CD4-positive, alpha-beta T cell treated with Interleukin-6 at 100 ng/mL for 8 hours (primary cell): ENCODE data around the gene HTRA3.

Experiments used
- DNase-seq: peaks from one replicate; pipeline ENCODE4 v3.0.0-alpha.2; 2020; ENCODE audit warnings: mixed read lengths, low spot score

HTRA3 gene

DNA sequence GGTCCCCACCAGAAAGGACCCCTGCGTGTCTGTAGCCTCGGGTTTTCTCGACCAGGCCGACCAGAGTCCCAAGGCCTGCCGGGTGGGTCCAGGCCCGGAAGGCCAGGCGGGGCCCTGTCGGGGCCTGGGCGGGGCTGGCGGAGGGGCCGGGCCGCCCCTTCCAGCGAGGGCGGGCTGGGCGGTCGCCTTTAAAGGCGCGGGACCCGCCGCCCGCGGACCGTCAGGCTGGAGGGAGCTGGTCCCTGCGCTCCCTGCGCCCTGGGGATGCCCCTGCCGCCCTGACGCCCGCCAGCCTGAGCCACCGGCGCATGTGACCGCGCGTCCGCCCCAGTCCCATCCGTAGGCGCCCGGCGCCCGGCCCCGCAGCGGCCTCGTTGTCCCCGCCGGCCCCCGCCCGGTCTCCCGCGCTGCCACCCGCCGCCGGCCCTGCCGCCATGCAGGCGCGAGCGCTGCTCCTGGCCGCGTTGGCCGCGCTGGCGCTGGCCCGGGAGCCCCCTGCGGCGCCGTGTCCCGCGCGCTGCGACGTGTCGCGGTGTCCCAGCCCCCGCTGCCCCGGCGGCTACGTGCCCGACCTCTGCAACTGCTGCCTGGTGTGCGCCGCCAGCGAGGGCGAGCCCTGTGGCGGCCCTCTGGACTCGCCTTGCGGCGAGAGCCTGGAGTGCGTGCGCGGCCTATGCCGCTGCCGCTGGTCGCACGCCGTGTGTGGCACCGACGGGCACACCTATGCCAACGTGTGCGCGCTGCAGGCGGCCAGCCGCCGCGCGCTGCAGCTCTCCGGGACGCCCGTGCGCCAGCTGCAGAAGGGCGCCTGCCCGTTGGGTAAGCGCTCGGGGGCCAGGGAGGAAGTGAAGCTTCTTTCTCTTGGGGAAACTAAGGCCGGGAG is at the start of gene HTRA3:
Gene HTRA3 (plus strand): TSS at position 220 of the 883 bp plus-strand sequence. CDS start 215 bp downstream, at position 435.
- DNase-seq = no peak

DNA sequence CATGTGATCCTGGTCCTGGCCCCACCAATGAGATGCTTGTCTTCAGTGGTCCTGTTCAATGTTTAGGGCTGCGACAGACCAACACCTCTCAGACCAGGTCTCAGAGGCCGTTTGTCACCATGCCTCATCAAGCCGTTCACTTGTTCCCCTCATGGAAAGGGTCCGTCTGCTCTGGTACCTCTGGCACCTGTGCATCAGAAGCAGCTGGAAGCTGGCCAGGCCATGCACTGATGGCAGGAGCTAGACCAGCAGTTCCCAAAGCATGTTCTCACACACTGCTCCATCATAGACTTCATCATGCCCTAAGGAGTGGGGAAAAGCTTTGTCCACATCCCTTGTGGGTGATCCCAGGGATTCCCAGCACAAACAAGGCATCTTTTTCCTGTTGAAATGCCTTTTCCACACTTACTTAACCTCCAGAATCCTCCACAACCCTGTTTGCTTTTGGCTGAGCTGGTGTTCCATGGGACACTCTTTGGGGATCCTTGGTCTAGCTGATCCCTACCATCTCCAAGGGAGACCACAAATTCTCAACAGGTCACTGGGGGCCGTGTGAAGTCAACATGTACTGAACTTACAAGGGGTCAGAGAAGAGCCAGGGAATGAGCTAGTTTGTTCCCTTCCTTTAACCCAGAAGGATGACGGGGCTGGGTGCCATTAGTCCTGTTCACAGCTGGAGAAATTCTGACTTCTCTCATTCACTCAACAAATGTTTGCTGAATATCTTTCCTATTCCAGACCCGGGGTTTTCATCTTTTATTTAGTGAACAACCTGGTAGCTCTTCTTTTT is 48.7 kb upstream of the HTRA3 start:
- no peak for DNase-seq

DNA sequence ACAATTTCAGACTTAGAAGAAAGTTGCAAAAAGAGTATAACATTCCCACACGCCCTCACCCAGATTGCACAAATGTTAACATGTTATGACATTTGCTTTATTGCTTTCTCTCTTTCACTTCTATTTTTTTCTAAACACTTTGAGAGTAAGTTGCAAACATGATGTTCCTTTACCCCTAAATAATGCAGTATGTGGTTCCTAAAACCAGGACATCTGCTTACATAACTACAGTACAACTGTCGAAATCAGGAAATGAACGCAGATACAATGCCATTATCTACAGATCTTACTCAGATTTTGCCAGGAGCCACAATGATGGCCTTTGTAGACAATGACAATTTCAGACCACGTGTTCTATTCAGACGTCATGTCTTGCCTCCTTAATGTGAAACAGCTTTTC is 48.1 kb upstream of the HTRA3 start:
- DNase-seq = peak; percentile 29

DNA sequence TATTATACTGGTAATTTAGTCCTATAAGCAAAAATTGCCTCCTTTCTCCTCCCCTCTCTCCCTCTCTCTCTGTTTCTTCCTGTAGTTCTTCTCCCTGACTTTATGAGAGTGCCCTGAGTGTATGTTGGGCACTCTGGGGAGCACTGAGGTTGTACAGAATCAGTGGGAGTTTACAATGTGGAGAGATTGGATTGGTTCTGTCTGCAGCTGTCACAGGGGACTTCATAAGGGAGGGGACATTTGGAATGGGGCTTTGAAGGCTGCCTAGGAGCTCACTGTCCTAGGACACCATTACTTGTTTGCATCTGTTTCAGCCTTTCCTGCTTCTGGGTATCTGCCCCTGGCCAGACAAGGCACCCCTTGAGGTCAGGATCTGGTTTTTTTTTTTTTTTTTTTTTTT is 47.6 kb upstream of the HTRA3 start:
- DNase-seq = no peak

DNA sequence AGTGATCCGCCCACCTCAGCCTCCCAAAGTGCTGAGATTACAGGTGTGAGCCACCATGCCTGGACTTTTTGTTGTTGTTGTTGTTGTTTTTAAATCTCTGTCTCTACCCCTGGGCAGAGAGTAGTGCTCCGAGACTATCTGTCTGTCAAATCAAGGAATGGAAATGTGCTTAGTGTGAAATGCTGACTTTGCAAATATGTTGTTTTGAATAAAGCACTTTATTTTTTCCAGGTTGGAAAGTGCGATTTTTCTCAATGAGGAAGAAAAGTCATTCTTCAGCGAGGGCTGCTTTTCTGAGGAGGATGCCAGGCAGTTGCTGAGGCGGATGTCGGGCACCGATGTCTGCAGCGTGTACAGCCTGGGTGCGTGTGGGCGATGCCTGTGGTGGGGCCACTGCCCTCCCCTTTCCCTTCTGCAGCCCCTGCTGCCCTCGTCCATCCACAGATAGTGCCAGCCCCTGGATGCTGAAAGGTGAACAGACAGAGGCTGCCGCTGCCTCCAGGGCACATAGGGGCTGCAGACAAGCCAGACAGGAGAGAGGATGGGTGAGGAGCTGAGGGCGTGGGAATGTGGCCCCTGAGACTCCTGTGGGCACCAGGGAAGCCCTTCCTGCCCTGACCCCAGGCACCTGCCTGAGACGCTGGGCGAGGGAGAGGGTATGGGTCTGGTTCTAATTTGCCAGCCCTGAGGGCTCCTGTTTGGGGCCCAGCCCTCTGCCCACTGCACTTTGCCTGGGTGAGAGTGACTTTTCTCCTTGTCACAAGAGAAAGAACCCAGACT is 46.8 kb upstream of the HTRA3 start:
- no peak for DNase-seq

DNA sequence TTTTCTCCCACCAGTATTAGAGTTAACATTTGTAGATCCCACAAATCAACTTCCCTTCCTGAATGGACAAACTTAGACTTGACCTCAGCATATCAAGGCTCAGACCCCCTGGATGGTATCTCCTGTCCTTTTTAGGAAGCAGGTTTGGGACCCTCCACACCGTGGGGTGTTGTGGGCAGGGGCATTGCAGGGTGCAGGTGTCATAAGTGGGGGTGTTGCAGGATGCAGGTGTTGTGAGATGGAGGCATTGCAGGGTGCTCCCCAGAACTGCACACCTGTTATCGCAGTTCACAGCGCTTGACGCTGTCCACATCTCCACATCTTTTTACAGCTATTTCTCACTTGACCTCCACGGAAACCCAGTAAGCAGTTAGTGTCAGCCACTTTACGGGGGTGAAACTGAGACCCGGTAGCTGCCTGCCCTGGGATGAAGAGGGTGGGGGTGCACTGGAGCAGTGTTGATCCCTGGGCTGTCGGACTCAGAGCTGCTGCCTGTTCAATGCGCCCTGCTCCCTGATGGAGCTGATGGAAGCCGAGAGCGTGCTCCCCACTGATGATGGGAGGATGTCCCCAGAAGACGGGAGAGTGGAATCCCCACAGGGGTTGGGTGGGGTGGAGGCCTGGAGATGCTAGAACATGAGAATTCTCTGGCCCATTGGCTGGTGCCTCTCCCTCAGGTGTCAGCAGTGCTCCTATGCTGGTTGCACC is 45.1 kb upstream of the HTRA3 start:
- no peak for DNase-seq

DNA sequence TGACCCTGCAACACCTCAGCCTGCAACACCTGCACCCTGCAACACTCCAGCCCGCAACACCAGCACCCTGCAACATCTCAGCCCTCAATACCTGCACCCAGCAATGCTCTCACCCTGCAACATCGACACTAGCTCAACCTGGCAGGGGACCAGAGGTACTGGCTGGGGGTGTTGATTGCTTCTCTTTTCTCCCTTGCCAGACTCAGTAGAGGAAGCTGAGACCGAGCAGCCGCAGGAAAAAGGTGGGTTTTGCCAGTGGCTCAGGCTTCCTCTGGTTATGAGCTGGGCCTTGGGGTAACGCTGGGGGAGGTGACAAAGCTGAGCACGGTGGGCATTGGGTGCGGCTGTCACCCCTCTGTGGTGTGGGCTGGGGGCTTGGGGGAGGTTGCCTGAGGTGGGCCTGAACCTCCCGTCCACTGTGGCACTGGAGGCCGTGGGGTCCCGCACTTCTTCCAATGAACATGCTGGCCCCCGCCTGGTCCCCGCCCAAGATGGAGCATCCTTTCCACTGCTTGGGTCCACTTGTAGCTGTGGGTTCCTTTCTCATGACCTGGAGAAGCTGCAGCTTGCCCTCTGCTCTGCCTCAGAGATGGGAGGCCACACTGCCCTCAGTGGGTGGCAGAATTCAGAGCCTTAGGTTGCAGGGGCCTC is 44.5 kb upstream of the HTRA3 start:
- no peak for DNase-seq

DNA sequence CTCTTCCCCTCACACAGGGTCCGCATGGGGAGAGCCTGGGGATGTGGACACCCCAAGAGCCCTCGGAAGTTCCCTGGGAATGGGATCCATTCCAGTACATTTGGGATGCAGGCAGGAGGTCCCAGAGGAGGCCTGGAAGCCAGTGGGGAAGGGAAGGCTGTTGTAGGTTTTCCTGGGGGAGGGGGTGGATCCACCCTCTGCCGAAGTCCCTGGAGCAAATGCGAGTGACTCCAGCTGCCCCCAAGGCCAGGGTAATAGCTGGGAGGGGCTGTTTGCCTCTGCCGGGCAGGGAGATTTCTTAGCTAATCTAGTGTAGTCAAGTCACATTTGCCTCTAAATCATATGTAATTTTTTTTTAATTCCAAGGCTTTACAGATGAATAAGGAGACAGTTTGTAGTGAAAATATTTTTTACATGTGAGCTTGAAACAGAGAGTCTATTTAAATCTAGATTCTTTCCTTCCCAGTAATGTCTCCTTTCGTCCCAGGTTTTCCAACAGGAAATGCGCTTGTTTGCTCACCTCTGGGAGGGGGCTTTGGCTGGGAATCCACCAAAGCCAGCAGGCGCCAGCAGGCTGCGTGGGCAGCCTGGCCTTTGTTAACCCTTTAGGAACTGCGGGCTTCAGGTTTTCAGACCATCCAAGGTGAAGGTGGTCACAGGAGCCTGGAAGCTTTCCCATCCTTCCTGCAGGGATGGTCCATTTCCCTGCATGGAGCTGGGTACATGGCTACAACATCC is 43.7 kb upstream of the HTRA3 start:
- no peak for DNase-seq

DNA sequence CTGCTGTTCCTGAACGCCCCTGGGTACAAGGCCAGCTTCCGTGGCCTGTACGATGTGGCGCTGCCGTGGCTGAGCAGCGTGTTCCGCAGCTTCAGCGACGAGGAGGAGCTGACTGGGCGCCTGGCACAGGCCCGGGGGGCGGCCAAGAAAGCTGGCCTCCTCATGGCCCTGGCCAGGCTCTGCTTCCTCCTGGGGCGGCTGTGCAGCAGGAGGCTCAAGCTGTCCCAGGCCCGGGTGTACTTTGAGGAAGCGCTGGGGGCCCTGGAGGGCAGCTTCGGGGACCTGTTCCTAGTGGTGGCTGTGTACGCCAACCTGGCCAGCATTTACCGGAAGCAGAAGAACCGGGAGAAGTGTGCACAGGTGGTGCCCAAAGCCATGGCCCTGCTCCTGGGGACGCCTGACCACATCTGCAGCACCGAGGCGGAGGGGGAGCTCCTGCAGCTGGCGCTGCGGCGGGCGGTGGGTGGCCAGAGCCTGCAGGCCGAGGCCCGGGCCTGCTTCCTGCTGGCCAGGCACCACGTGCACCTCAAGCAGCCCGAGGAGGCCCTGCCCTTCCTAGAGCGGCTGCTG is 42.3 kb upstream of the HTRA3 start:
- DNase-seq = no peak

DNA sequence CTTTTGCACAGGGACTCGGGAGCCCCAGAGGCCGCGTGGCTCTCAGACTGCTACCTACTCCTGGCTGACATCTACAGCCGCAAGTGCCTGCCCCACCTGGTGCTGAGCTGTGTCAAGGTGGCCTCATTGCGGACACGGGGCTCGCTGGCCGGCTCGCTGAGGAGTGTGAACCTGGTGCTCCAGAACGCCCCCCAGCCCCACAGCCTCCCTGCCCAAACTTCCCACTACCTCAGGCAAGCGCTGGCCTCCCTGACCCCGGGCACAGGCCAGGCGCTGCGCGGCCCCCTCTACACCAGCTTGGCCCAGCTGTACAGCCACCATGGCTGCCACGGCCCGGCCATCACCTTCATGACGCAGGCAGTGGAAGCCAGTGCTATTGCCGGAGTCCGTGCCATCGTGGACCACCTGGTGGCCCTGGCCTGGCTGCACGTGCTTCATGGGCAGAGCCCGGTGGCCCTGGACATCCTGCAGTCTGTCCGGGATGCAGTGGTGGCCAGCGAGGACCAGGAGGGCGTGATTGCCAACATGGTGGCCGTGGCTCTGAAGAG is 41.7 kb upstream of the HTRA3 start:
- DNase-seq = no peak

DNA sequence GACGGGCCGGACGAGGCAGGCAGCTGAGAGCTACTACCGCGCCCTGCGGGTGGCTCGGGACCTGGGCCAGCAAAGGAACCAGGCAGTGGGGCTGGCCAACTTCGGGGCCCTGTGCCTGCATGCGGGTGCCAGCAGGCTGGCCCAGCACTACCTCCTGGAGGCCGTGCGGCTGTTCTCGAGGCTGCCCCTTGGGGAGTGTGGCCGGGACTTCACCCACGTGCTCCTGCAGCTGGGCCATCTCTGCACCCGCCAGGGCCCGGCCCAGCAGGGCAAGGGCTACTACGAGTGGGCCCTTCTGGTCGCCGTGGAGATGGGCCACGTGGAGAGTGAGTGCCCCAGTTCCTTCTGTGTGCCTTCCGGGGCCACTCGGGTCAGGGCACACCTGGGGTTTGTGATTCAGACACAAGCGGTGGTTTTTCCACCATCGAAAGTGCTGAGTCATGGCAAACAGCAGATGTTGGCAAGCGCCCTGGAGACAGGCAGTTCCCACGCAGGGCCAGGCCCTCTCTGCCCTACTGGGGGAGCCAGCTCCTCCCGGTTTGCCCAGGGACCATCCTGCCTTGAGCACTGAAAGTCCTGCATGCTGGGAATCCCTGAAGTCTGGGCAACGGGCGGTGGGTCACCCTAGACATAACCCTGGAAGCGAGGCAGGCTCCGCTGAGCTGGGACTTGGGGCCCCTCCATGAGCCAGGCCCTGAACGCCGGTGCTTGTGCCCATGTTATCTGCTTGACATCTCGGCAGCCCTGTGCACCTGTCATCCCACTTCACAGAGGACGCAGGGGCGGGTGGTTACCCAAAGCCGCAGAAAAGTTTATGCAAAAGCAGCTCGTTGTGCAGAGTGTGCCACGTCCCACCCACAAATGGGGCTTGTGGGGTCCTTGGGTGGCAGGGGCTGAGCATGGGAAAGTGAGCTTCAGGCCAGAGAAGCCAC is 41.0 kb upstream of the HTRA3 start:
- DNase-seq = peak; percentile 76

DNA sequence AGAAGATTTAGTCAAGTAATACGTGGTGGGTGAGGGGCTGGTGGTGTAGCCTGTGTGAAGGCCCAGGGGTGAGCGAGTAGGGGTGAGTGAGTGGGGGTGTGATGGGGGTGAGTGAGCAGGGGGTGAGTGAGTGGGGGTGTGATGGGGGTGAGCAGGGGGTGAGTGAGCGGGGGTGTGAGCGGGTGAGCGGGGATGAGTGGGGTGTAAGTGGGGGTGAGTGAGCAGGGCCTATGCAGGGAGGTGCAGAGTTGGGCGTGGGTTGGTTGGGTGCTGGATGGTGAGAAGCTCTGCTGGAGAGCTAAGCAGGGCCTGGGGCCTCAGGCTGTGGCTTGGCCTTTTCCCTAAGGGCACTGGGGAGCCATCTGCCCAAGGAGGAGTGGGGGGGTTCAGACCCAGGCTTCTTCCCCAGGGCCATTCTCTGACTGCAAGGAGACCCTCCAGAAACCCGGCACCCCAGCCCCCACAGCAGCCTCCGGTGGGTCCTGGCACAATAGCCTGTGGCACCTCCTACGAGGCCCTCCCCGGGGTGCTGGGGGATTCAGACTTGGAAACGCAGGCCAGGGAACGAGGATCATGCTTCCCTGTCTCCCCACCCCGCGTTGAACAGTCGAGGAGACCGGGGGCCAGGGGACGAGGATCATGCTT is 40.1 kb upstream of the HTRA3 start:
- no peak for DNase-seq

DNA sequence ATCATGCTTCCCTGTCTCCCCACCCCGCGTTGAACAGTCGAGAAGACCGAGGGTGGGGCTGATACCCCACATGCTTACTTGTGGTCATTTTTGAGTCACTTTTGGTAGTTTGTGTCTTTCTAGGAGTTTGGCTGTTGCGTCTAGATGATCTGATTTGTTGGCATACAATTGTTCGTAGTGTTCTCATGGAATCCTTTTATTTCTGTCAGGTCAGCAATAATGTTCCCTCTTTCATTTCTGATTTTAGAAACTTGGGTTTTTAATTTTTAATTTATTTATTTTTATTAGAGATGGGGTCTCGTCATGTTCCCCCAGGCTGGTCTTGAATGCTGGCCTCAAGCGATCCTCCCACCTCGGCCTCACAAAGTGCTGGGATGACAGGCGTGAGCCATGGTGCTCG is 39.5 kb upstream of the HTRA3 start:
- no peak for DNase-seq

DNA sequence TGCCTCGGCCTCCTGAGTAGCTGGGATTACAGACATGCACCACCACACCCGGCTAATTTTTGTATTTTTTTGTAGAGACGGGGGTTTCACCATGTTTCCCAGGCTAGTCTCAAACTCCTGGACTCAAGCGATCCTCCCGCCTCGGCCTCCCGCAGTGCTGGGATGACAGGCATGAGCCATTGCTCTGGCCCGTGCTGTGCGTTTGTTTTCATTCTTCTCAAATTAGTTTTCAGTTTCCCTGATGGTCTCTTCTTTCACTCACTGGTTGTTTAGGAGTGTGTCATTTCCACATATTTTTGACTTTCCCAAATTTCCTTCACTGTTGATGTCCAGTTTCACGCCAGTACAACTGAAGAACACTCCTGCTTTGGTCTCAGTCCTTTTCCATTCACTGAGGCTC is 38.7 kb upstream of the HTRA3 start:
- no peak for DNase-seq

DNA sequence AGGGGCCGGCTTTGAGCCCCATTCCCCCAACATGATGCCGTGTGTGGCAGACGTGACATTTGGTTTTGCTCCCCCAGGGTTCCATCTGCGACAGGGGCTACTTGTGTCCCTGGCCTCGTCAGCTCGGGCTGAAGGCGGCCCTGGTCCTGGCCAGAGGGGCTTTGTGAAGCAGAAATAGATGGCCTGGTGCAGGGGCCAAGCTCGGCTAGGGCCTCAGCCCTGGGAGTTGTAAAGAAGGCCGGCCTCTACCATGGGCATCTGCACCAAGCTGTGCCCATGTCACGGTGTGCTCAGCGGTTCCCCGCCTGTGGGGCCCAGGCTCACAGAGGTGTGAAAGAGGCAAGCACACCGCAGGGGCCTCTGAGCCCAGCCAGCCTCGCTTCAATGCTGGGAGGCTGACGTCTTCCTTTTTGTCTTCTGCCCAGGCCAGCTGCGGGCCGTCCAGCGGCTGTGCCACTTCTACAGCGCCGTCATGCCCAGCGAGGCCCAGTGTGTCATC is 38.0 kb upstream of the HTRA3 start:
- no peak for DNase-seq

DNA sequence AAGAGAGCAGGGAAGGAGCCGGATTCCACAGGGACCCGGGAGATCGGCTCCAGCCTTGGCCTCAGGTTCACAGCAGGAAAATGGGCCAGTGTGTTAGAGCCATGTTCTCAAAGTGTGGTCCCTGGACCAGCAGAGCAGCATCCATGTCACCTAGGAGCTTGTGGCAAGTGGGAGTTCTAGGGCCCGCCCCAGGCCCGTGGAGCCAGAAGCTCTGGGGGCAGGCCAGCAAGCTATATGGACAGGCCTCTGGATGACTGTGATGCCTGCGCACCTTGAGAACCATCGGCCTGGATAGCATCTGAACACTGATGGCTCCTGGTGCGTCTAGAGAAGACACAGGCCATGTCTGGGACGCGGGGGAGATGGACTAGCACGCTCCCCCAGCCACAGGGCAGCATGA is 36.8 kb upstream of the HTRA3 start:
- no peak for DNase-seq

DNA sequence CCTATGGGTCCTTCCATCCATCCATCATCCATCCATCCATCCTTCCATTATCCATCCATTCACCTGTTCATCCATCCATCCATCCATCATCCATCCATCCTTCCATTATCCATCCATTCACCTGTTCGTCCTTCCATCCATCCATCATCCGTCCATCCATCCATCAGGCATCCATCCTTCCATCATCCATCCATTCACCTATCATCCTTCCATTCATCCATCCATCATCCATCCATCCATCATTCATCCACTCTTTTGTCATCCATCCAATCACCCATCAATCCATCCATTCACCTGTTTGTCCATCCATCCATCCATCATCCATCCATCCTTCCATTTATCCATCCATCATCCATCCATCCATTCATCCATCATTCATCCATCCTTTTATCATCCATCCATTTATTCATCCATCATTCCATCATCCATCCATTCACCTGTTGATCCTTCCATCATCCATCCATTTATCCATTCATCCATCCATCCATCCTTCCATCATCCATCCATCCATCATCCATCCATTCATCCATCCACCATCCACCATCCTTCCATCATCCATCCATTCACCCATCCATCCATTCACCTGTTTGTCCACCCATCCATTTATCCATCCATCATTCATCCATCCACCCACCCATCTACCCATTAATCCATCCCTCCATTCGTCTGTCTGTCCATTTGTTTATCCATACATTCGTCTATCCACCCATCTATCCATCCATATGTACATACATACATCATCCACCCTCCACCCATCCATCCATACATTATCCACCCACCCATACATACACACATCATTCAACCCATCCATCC is 35.7 kb upstream of the HTRA3 start:
- DNase-seq = no peak
